Neural cell (in vitro differentiated cells): Measurements from ENCODE around the gene ATP6V1E1. TPM values are rescaled to one million over a fixed set of nuclear protein-coding genes. Genes with fewer than 3 reads are reported as not detected.

Experiments used
- H2AFZ ChIP-seq: fragments of 200-600, 300-800 bp; sonication (generic), shearing (Covaris generic); 2 replicates; pipeline ENCODE4 v1.6.0; 2014; ENCODE audit warnings: low read depth, mild to moderate bottlenecking, antibody characterized with exemption, low read length, moderate library complexity
- H3F3A ChIP-seq: fragments of 200-600 bp; shearing (Covaris generic); 2 replicates; pipeline ENCODE4 v1.6.1; 2016; ENCODE audit warnings: mild to moderate bottlenecking, moderate library complexity, mixed read lengths, antibody characterized with exemption, low read length; ENCODE audit not compliant: insufficient read depth, poor library complexity, severe bottlenecking
- H3K27ac ChIP-seq: fragments of 200-600, 300-800 bp; sonication (generic), shearing (Covaris generic); 2 replicates; pipeline ENCODE4 v1.5.1; 2014; ENCODE audit warnings: mild to moderate bottlenecking, low read length, moderate library complexity
- H3K27me3 ChIP-seq: fragments of 300-800, 200-600 bp; sonication (generic), shearing (Covaris generic); 2 replicates; pipeline ENCODE4 v1.6.0; 2014; ENCODE audit warnings: mild to moderate bottlenecking, low read depth, low read length, moderate library complexity; ENCODE audit not compliant: insufficient read depth
- H3K36me3 ChIP-seq: fragments of 300-800, 200-600 bp; sonication (generic), shearing (Covaris generic); 2 replicates; pipeline ENCODE4 v1.5.1; 2014; ENCODE audit warnings: mild to moderate bottlenecking, antibody characterized with exemption, low read length, moderate library complexity; ENCODE audit not compliant: insufficient read depth
- H3K4me2 ChIP-seq: fragments of 300-800, 200-600 bp; sonication (generic), shearing (Covaris generic); 2 replicates; pipeline ENCODE4 v1.6.0; 2014; ENCODE audit warnings: mild to moderate bottlenecking, low read length
- H3K4me3 ChIP-seq: fragments of 300-800, 200-600 bp; sonication (generic), shearing (Covaris generic); 2 replicates; pipeline ENCODE4 v1.5.1; 2014; ENCODE audit warnings: mild to moderate bottlenecking, low read length, moderate library complexity
- H3K79me2 ChIP-seq: fragments of 200-600 bp; shearing (Covaris generic); replicated peaks from 2 replicates; pipeline ENCODE4 v1.6.0; 2014; ENCODE audit warnings: mild to moderate bottlenecking, low read length, moderate library complexity; ENCODE audit not compliant: insufficient read depth
- H3K9ac ChIP-seq: fragments of 300-800, 200-600 bp; sonication (generic), shearing (Covaris generic); 2 replicates; pipeline ENCODE4 v1.6.1; 2016; ENCODE audit warnings: mild to moderate bottlenecking, low read length, mixed read lengths
- H3K9me2 ChIP-seq: fragments of 200-600 bp; shearing (Covaris generic); 2 replicates; pipeline ENCODE4 v1.6.1; 2016; ENCODE audit warnings: mild to moderate bottlenecking, low read length, mixed read lengths; ENCODE audit not compliant: insufficient read depth
- H3K9me3 ChIP-seq: fragments of 200-600, 300-800 bp; sonication (generic), shearing (Covaris generic); 2 replicates; pipeline ENCODE4 v1.6.1; 2016; ENCODE audit warnings: mild to moderate bottlenecking, mixed run types, low read length, moderate library complexity, mixed read lengths
- H4K20me1 ChIP-seq: fragments of 200-600 bp; shearing (Covaris generic); 2 replicates; pipeline ENCODE4 v1.6.1; 2016; ENCODE audit warnings: mild to moderate bottlenecking, mixed run types; ENCODE audit not compliant: insufficient read depth
- EP300 ChIP-seq: fragments of 450-650 bp; conservative IDR thresholded peaks from 2 replicates; pipeline ENCODE4 v1.6.1; 2014; ENCODE audit warnings: antibody characterized with exemption, mild to moderate bottlenecking, moderate library complexity; ENCODE audit not compliant: poor library complexity, severe bottlenecking
- EZH2 ChIP-seq: fragments of 200-600, 300-800 bp; shearing (Covaris generic), sonication (generic); IDR thresholded peaks from 2 replicates; pipeline ENCODE4 v1.6.1; 2014; ENCODE audit warnings: antibody characterized with exemption, low read length, borderline replicate concordance, mild to moderate bottlenecking; ENCODE audit not compliant: insufficient read depth, poor library complexity, severe bottlenecking
- MXI1 ChIP-seq: fragments of 450-650 bp; conservative IDR thresholded peaks from 2 replicates; pipeline ENCODE4 v1.6.1; 2014; ENCODE audit warnings: antibody characterized with exemption, mild to moderate bottlenecking; ENCODE audit not compliant: poor library complexity, severe bottlenecking
- POLR2AphosphoS5 ChIP-seq: IDR thresholded peaks from 2 replicates; pipeline ENCODE4 v1.6.1; 2012
- RAD21 ChIP-seq: fragments of 450-650 bp; conservative IDR thresholded peaks from 2 replicates; pipeline ENCODE4 v1.6.1; 2014; ENCODE audit warnings: antibody characterized with exemption, mild to moderate bottlenecking, moderate library complexity
- SMC3 ChIP-seq: fragments of 450-650 bp; conservative IDR thresholded peaks from 2 replicates; pipeline ENCODE4 v1.6.1; 2014; ENCODE audit warnings: antibody characterized with exemption, mild to moderate bottlenecking, moderate library complexity; ENCODE audit not compliant: poor library complexity
- TAF1 ChIP-seq: IDR thresholded peaks from 2 replicates; pipeline ENCODE4 v1.6.1; 2012; ENCODE audit warnings: low read depth
- polyA plus RNA-seq: library from polyadenylated mRNA; depleted of rRNA; stranded (reverse); fragments of >200 nt; gene quantifications from 2 replicates; pipeline ENCODE4 v1.2.3, GENCODE V29; 2014
- TF ChIP-seq, protein P1 (sequence below): fragments of 450-650 bp; IDR thresholded peaks from 2 replicates; pipeline ENCODE4 v1.5.1; 2014; ENCODE audit warnings: antibody characterized with exemption, mild to moderate bottlenecking, moderate library complexity; ENCODE audit not compliant: poor library complexity, severe bottlenecking
- TF ChIP-seq, protein P2 (sequence below): IDR thresholded peaks from 2 replicates; pipeline ENCODE4 v1.6.1; 2012; ENCODE audit warnings: borderline replicate concordance

The ATP6V1E1 gene
- polyA plus RNA-seq, 1 donor from 2014 or later, result 224 TPM

DNA sequence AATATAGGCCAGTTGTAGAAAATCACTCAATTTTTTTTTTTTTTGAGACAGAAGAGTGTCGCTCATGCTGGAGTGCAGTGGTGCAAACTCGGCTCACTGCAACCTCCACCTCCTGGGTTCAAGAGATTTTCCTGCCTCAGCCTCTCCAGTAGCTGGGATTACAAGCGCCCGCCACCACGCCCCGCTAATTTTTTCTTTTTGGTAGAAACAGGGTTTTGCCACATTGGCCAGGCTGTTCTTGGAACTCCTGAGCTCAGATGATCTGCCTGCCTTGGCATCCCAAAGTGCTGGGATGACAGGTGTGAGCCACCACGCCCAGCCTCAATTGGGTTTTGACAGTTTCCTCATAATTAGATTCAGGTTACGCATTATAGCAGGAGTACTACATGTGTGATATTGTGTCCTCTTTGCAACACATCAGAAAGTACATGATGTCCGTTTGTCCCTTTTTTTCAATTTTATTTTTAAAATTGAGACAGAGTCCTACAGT lies 2.6 kb upstream of the ATP6V1E1 start:
- Histone ChIP-seq H3K9me3 (no peaks in the 10 kb centered on the region), H3K36me3 (no peaks in the 10 kb centered on the region), H3K27me3 (no peaks in the 10 kb centered on the region), H3F3A (peaks cover 3% of the 10 kb centered on the region), H3K9me2 (no peaks in the 10 kb centered on the region), H3K79me2 (peaks cover 18% of the 10 kb centered on the region), H2AFZ (no peak overlapping the region), H4K20me1 (no peaks in the 10 kb centered on the region), H3K9ac (no peak overlapping the region), H3K27ac (no peak overlapping the region), H3K4me2 (no peak overlapping the region), H3K4me3 (no peak overlapping the region)
- TF ChIP-seq, protein P1, sequence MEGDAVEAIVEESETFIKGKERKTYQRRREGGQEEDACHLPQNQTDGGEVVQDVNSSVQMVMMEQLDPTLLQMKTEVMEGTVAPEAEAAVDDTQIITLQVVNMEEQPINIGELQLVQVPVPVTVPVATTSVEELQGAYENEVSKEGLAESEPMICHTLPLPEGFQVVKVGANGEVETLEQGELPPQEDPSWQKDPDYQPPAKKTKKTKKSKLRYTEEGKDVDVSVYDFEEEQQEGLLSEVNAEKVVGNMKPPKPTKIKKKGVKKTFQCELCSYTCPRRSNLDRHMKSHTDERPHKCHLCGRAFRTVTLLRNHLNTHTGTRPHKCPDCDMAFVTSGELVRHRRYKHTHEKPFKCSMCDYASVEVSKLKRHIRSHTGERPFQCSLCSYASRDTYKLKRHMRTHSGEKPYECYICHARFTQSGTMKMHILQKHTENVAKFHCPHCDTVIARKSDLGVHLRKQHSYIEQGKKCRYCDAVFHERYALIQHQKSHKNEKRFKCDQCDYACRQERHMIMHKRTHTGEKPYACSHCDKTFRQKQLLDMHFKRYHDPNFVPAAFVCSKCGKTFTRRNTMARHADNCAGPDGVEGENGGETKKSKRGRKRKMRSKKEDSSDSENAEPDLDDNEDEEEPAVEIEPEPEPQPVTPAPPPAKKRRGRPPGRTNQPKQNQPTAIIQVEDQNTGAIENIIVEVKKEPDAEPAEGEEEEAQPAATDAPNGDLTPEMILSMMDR, result no peak
- no peak for TF ChIP-seq EZH2
- no peak for TF ChIP-seq TAF1
- no peak for TF ChIP-seq EP300
- TF ChIP-seq MXI1, result no peak
- TF ChIP-seq, protein P2, sequence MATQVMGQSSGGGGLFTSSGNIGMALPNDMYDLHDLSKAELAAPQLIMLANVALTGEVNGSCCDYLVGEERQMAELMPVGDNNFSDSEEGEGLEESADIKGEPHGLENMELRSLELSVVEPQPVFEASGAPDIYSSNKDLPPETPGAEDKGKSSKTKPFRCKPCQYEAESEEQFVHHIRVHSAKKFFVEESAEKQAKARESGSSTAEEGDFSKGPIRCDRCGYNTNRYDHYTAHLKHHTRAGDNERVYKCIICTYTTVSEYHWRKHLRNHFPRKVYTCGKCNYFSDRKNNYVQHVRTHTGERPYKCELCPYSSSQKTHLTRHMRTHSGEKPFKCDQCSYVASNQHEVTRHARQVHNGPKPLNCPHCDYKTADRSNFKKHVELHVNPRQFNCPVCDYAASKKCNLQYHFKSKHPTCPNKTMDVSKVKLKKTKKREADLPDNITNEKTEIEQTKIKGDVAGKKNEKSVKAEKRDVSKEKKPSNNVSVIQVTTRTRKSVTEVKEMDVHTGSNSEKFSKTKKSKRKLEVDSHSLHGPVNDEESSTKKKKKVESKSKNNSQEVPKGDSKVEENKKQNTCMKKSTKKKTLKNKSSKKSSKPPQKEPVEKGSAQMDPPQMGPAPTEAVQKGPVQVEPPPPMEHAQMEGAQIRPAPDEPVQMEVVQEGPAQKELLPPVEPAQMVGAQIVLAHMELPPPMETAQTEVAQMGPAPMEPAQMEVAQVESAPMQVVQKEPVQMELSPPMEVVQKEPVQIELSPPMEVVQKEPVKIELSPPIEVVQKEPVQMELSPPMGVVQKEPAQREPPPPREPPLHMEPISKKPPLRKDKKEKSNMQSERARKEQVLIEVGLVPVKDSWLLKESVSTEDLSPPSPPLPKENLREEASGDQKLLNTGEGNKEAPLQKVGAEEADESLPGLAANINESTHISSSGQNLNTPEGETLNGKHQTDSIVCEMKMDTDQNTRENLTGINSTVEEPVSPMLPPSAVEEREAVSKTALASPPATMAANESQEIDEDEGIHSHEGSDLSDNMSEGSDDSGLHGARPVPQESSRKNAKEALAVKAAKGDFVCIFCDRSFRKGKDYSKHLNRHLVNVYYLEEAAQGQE, result no peak
- no peak for TF ChIP-seq RAD21
- no peak for TF ChIP-seq POLR2AphosphoS5
- TF ChIP-seq SMC3, result no peak

DNA sequence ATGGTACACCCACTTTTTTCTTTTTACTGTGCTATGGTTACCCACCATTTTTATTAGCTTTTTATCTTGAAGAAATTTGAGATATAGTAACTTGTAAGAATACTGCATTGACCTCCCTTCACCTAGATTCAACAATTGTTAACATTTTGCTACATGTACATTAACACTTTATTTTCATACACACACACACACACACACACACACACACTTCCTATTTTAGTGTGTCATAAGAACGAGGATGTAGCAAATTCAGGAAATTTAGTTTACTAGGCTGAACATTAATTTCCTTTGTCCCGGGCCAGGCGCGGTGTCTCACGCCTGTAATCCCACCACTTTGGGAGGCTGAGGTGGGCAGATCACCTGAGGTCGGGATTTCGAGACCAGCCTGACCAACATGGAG lies 1.1 kb upstream of the ATP6V1E1 start:
- Histone ChIP-seq H3K9me2 (no peaks in the 10 kb centered on the region), H3K36me3 (no peaks in the 10 kb centered on the region), H3F3A (peaks cover 3% of the 10 kb centered on the region), H3K9me3 (no peaks in the 10 kb centered on the region), H2AFZ (no peak overlapping the region), H3K27ac (no peak overlapping the region), H3K4me3 (peak overlapping the region; percentile 83), H3K27me3 (no peaks in the 10 kb centered on the region), H3K9ac (no peak overlapping the region), H3K79me2 (peaks cover 22% of the 10 kb centered on the region), H3K4me2 (peak overlapping the region; percentile 76), H4K20me1 (no peaks in the 10 kb centered on the region)
- TF ChIP-seq, protein P1, result no peak
- TF ChIP-seq EP300, result no peak
- TF ChIP-seq TAF1, result no peak
- TF ChIP-seq MXI1, result no peak
- TF ChIP-seq RAD21, result no peak
- TF ChIP-seq, protein P2, result no peak
- no peak for TF ChIP-seq SMC3
- TF ChIP-seq EZH2, result no peak
- TF ChIP-seq POLR2AphosphoS5, result no peak
